ENCODE data around the gene STUM.

GRCh38 chr1:226584164-226584563 is 35.6 kb downstream of the STUM start:
- TF ChIP-seq CTCF (IDR thresholded peaks at IDR 0.05; ENCODE audit: borderline replicate concordance, extremely low read depth, low read length, poor library complexity, severe bottlenecking) (no peak), EZH2 (IDR thresholded peaks at IDR 0.05; ENCODE audit: borderline replicate concordance, low read depth, low read length, severe bottlenecking) (no peak)

Data from DND-41 (cell line).